Karpas-422 (cell line): ENCODE data around the gene PROX2. TPM values are rescaled to one million over a fixed set of nuclear protein-coding genes. Genes with fewer than 3 reads are reported as not detected.

Experiments used
- DNase-seq: peaks from one replicate; pipeline ENCODE4 v3.0.0-alpha.2; 2015
- H2AFZ ChIP-seq: fragments of 200-600 bp; sonication (generic); 2 replicates; pipeline ENCODE4 v1.6.1; 2014; ENCODE audit warnings: antibody characterized with exemption, low read length, mixed read lengths
- H3K27ac ChIP-seq: fragments of 200-600 bp; sonication (generic); 2 replicates; pipeline ENCODE4 v1.5.1; 2014; ENCODE audit warnings: mild to moderate bottlenecking, low read length, moderate library complexity
- H3K27me3 ChIP-seq: fragments of 200-600 bp; sonication (generic); 2 replicates; pipeline ENCODE4 v1.6.1; 2014; ENCODE audit warnings: low read length, mixed read lengths
- H3K36me3 ChIP-seq: fragments of 200-600 bp; sonication (generic); 2 replicates; pipeline ENCODE4 v1.6.1; 2014; ENCODE audit warnings: low read length, mixed read lengths; ENCODE audit not compliant: insufficient read depth
- H3K4me1 ChIP-seq: fragments of 200-600 bp; sonication (generic); 2 replicates; pipeline ENCODE4 v1.6.1; 2014; ENCODE audit warnings: mild to moderate bottlenecking, low read length, mixed read lengths
- H3K4me2 ChIP-seq: fragments of 200-600 bp; sonication (generic); 2 replicates; pipeline ENCODE4 v1.6.1; 2014; ENCODE audit warnings: low read length, low read depth, mild to moderate bottlenecking; ENCODE audit not compliant: poor library complexity, severe bottlenecking
- H3K4me3 ChIP-seq: fragments of 200-600 bp; sonication (generic); 2 replicates; pipeline ENCODE4 v1.5.1; 2014; ENCODE audit warnings: mild to moderate bottlenecking, antibody characterized with exemption, low read length, mixed read lengths
- H3K79me2 ChIP-seq: fragments of 200-600 bp; sonication (generic); 2 replicates; pipeline ENCODE4 v1.6.1; 2014; ENCODE audit warnings: mild to moderate bottlenecking, low read length, mixed read lengths
- H3K9ac ChIP-seq: fragments of 200-600 bp; sonication (generic); 2 replicates; pipeline ENCODE4 v1.6.0; 2014; ENCODE audit warnings: low read length
- H3K9me2 ChIP-seq: fragments of 200-600 bp; sonication (generic), shearing (Covaris generic); replicated peaks from 2 replicates; pipeline ENCODE4 v1.6.0; 2014; ENCODE audit warnings: mild to moderate bottlenecking, low read length, moderate library complexity; ENCODE audit not compliant: insufficient read depth
- H3K9me3 ChIP-seq: fragments of 300-700, 200-600 bp; sonication (generic); 2 replicates; pipeline ENCODE4 v1.6.1; 2014; ENCODE audit warnings: low read length, mixed read lengths
- H4K20me1 ChIP-seq: fragments of 200-600 bp; sonication (generic); 2 replicates; pipeline ENCODE4 v1.6.1; 2014; ENCODE audit warnings: mild to moderate bottlenecking, antibody characterized with exemption, low read length, low read depth; ENCODE audit not compliant: insufficient read depth
- total RNA-seq: library from RNA; depleted of rRNA; stranded (reverse); fragments of >200 nt; shearing (Covaris generic); gene quantifications from 2 replicates; pipeline ENCODE4 v1.2.3, GENCODE V29; 2014; ENCODE audit warnings: low replicate concordance

PROX2 gene
- total RNA-seq, 1 experiment from 2014 or later: 2.3 TPM

GRCh38 chr14:74906925-74907521 is 31.1 kb upstream of the PROX2 start:
- Histone ChIP-seq H3K9me2 (no peaks in the 10 kb centered on the region), H3K9me3 (no peaks in the 10 kb centered on the region), H4K20me1 (no peaks in the 10 kb centered on the region), H3K4me1 (peaks cover 48% of the 10 kb centered on the region), H3K4me2 (no peak overlapping the region), H3K4me3 (no peak overlapping the region), H2AFZ (no peak overlapping the region), H3K27me3 (no peaks in the 10 kb centered on the region), H3K79me2 (no peaks in the 10 kb centered on the region), H3K36me3 (peaks cover 30% of the 10 kb centered on the region), H3K27ac (no peak overlapping the region), H3K9ac (no peak overlapping the region)
- peak; percentile 70 for DNase-seq

GRCh38 chr14:74905595-74906142 is 29.7 kb upstream of the PROX2 start:
- Histone ChIP-seq H3K9ac (0 out of 2 replicates have a peak overlapping the region, but pooled peaks have one; percentile 5), H3K27ac (peak overlapping the region; percentile 90), H3K9me3 (no peaks in the 10 kb centered on the region), H3K27me3 (no peaks in the 10 kb centered on the region), H3K36me3 (peaks cover 44% of the 10 kb centered on the region), H2AFZ (no peak overlapping the region), H3K4me3 (no peak overlapping the region), H3K79me2 (no peaks in the 10 kb centered on the region), H3K4me2 (no peak overlapping the region), H4K20me1 (no peaks in the 10 kb centered on the region), H3K9me2 (no peaks in the 10 kb centered on the region), H3K4me1 (peaks cover 60% of the 10 kb centered on the region)
- peak; percentile 93 for DNase-seq

GRCh38 chr14:74904635-74905503 is 28.9 kb upstream of the PROX2 start:
- Histone ChIP-seq H3K27ac (peak overlapping the region; percentile 90), H4K20me1 (no peaks in the 10 kb centered on the region), H3K4me2 (peak overlapping the region; percentile 85), H3K4me1 (peaks cover 60% of the 10 kb centered on the region), H3K9ac (peak overlapping the region; percentile 56; the same call in 1 of the 2 replicates), H3K79me2 (no peaks in the 10 kb centered on the region), H3K27me3 (no peaks in the 10 kb centered on the region), H3K9me2 (no peaks in the 10 kb centered on the region), H3K36me3 (peaks cover 52% of the 10 kb centered on the region), H3K4me3 (no peak overlapping the region), H3K9me3 (no peaks in the 10 kb centered on the region), H2AFZ (no peak overlapping the region)
- no peak for DNase-seq

- H3K27ac ChIP-seq: peak overlapping the region; percentile 90
- peaks cover 60% of the 10 kb centered on the region for H3K4me1 ChIP-seq
- peak overlapping the region; percentile 85 for H3K4me2 ChIP-seq
- H2AFZ ChIP-seq: no peak overlapping the region
- no peaks in the 10 kb centered on the region for H3K79me2 ChIP-seq
- no peaks in the 10 kb centered on the region for H3K27me3 ChIP-seq
- H4K20me1 ChIP-seq: no peaks in the 10 kb centered on the region
- no peaks in the 10 kb centered on the region for H3K9me2 ChIP-seq
- H3K9ac ChIP-seq: peak overlapping the region; percentile 69
- H3K4me3 ChIP-seq: peak overlapping the region; percentile 61; the same call in 1 of the 2 replicates
- H3K36me3 ChIP-seq: peaks cover 68% of the 10 kb centered on the region
- peak; percentile 70 for DNase-seq
- no peaks in the 10 kb centered on the region for H3K9me3 ChIP-seq
Measured at GRCh38 chr14:74902941-74903705, 27.2 kb upstream of the PROX2 start.

GRCh38 chr14:74898694-74899093 is 22.7 kb upstream of the PROX2 start:
- Histone ChIP-seq H2AFZ (no peak overlapping the region), H3K9ac (no peak overlapping the region), H3K9me2 (no peaks in the 10 kb centered on the region), H4K20me1 (no peaks in the 10 kb centered on the region), H3K36me3 (peaks cover 85% of the 10 kb centered on the region), H3K27ac (no peak overlapping the region), H3K27me3 (no peaks in the 10 kb centered on the region), H3K4me1 (peaks cover 31% of the 10 kb centered on the region), H3K4me3 (no peak overlapping the region), H3K79me2 (peaks cover 9% of the 10 kb centered on the region), H3K4me2 (no peak overlapping the region), H3K9me3 (no peaks in the 10 kb centered on the region)
- DNase-seq: no peak

GRCh38 chr14:74898083-74898482 is 22.1 kb upstream of the PROX2 start:
- Histone ChIP-seq H3K27me3 (no peaks in the 10 kb centered on the region), H3K9ac (no peak overlapping the region), H3K4me2 (no peak overlapping the region), H3K9me3 (no peaks in the 10 kb centered on the region), H3K79me2 (peaks cover 9% of the 10 kb centered on the region), H3K4me1 (peaks cover 31% of the 10 kb centered on the region), H3K4me3 (no peak overlapping the region), H3K9me2 (no peaks in the 10 kb centered on the region), H4K20me1 (no peaks in the 10 kb centered on the region), H3K36me3 (peaks cover 89% of the 10 kb centered on the region), H3K27ac (no peak overlapping the region), H2AFZ (no peak overlapping the region)
- no peak for DNase-seq

- DNase-seq: no peak
Measured at GRCh38 chr14:74897642-74898041, 21.7 kb upstream of the PROX2 start.

More at GRCh38 chr14:74897642-74898041, 21.7 kb upstream of the PROX2 start:
- H3K4me3 ChIP-seq: no peak overlapping the region
- peaks cover 31% of the 10 kb centered on the region for H3K4me1 ChIP-seq
- H3K4me2 ChIP-seq: no peak overlapping the region
- H3K9ac ChIP-seq: no peak overlapping the region
- no peaks in the 10 kb centered on the region for H3K9me2 ChIP-seq
- H3K79me2 ChIP-seq: peaks cover 9% of the 10 kb centered on the region
- H2AFZ ChIP-seq: no peak overlapping the region
- peaks cover 91% of the 10 kb centered on the region for H3K36me3 ChIP-seq
- H3K27me3 ChIP-seq: no peaks in the 10 kb centered on the region
- H3K9me3 ChIP-seq: no peaks in the 10 kb centered on the region
- H4K20me1 ChIP-seq: no peaks in the 10 kb centered on the region
- H3K27ac ChIP-seq: no peak overlapping the region
